SK-N-MC (cell line): ENCODE measurements around the gene PPP2R2B.

Experiments
- EZH2 ChIP-seq: fragments of 200-600 bp; sonication (generic); IDR thresholded peaks from one replicate; pipeline ENCODE4 v1.6.1; 2017; ENCODE audit warnings: antibody characterized with exemption
- FOXP2 ChIP-seq: optimal IDR thresholded peaks from 2 replicates; pipeline ENCODE3; 2011; ENCODE audit warnings: mild to moderate bottlenecking, moderate library complexity; ENCODE audit not compliant: insufficient read depth; ENCODE audit errors: extremely low read length, control extremely low read depth
- POLR2AphosphoS5 ChIP-seq: IDR thresholded peaks from 2 replicates; pipeline ENCODE4 v1.6.1; 2012; ENCODE audit warnings: mild to moderate bottlenecking, low read depth, low read length, borderline replicate concordance

GRCh38 chr5:146910239-146910638 is 31.7 kb upstream of the PPP2R2B start:
- TF ChIP-seq EZH2 (no peak), POLR2AphosphoS5 (no peak), FOXP2 (no peak)
